Bronchial epithelial cell (primary cell): Measurements from ENCODE around the gene LMX1B. TPM values are rescaled to one million over a fixed set of nuclear protein-coding genes. Genes with fewer than 3 reads are reported as not detected.

Experiments used
- DNase-seq: peaks from one replicate; pipeline ENCODE4 v3.0.0-alpha.2; 2010; ENCODE audit warnings: low read depth
- FAIRE-seq: peaks from 2 replicates; lab custom pipeline; 2011; peaks lifted over from hg19 to GRCh38; lab: Jason Lieb, UNC
- H3K27me3 ChIP-seq: 2 replicates; pipeline ENCODE4 v1.5.1; 2011; ENCODE audit warnings: low read length; ENCODE audit not compliant: control insufficient read depth, insufficient read depth
- H3K36me3 ChIP-seq: 2 replicates; pipeline ENCODE4 v1.5.1; 2011; ENCODE audit warnings: low read length; ENCODE audit not compliant: control insufficient read depth, insufficient read depth
- H3K4me3 ChIP-seq: 2 replicates; pipeline ENCODE4 v1.5.1; 2011; ENCODE audit warnings: mild to moderate bottlenecking, low read depth, low read length, control low read depth
- CTCF ChIP-seq: IDR thresholded peaks from 2 replicates; pipeline ENCODE4 v1.5.1; 2011; ENCODE audit warnings: mild to moderate bottlenecking, moderate library complexity, low read length, control low read depth, inconsistent platforms; ENCODE audit not compliant: insufficient read depth, severe bottlenecking
- total RNA-seq: library from RNA; depleted of rRNA; stranded (reverse); fragments of >200 nt; gene quantifications from 2 replicates; pipeline ENCODE4 v1.2.1, GENCODE V29; 2014

LMX1B gene
- total RNA-seq, 1 donor from 2014 or later: not detected

DNA sequence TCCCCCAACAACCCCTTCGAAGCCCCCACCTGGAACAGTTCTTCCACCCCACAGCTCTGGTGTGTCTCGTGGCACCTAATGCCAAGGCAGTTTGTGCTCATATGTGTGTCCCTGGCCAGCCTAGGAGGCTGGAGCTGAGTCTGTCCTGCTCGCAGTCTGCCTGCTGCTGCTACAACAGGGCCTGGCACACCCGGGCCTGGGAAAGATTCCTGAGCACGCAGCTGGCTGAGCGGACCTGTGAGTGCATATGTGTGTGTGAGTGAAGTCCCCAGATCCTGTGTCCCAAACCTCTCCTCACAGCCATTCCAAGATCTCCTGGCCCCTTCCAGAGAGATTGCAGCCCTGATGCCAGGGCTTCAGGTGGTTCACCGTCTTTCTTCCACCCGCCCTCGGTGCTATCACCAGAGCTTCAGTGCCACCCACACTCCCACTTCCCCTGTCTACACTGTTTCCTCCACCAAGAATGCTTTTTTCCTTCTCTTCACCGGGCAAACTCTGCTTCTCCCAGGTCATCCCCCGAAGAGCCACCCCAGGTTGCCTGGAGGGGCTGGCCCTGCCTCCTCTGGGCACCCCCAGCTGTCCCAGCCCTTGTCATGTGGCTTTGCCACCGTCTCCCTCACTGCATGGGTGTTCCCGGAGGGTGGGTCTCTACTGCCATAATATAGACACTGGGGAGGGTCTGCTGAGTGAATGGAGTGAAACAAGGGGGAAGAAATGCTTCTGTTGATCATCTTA lies 28.4 kb downstream of the LMX1B start:
- DNase-seq: no peak
- H3K27me3 ChIP-seq: peaks cover 37% of the 10 kb centered on the region
- H3K4me3 ChIP-seq: no peak overlapping the region
- FAIRE-seq: no peak
- TF ChIP-seq CTCF: no peak
- no peaks in the 10 kb centered on the region for H3K36me3 ChIP-seq

- TF ChIP-seq CTCF: no peak
- peaks cover 43% of the 10 kb centered on the region for H3K27me3 ChIP-seq
- H3K36me3 ChIP-seq: no peaks in the 10 kb centered on the region
- FAIRE-seq (no peak), DNase-seq (no peak)
- no peak overlapping the region for H3K4me3 ChIP-seq
These were observed 29.1 kb downstream of the LMX1B start for GRCh38 chr9:126642839-126643238.

DNA sequence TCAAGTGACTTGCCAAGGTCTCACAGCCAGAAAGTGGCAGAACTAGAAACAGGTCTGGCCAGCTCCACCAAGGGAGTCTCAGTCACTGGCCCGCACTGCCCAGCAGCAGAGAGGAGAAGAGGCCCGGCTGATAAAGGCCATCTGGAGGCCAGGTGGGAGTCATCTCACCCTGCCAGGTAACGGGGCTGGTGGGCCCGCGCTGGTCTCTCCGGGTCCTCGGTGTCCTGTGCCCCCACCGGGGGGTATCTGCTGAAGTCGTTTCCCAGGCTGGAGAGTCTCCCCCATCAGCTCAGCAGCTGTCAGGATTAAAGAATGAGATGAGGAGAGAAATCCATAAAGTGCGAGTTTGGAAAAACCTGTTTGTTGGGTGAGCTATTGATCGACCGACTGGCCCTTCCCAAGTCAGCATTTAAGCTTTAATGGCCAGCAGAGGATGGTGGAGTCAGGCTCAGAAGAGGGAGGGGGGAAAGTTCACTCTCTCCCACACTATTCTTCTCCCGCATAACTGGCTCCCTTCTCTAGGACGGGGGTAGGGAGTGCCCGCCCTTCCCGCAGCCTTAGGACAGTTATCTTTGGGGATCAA lies 30.3 kb downstream of the LMX1B start:
- FAIRE-seq (no peak), DNase-seq (no peak)
- Histone ChIP-seq H3K4me3 (no peak overlapping the region), H3K27me3 (peaks cover 41% of the 10 kb centered on the region), H3K36me3 (no peaks in the 10 kb centered on the region)
- no peak for TF ChIP-seq CTCF

- no peak for TF ChIP-seq CTCF
- H3K36me3 ChIP-seq: no peaks in the 10 kb centered on the region
- no peak for FAIRE-seq
- DNase-seq: no peak
- no peak overlapping the region for H3K4me3 ChIP-seq
- peaks cover 45% of the 10 kb centered on the region for H3K27me3 ChIP-seq
These were observed 32.4 kb downstream of the LMX1B start for GRCh38 chr9:126646162-126646561.

GRCh38 chr9:126647585-126648411 lies 34.1 kb downstream of the LMX1B start:
- TF ChIP-seq CTCF: no peak
- no peak for FAIRE-seq
- no peaks in the 10 kb centered on the region for H3K36me3 ChIP-seq
- peaks cover 52% of the 10 kb centered on the region for H3K27me3 ChIP-seq
- DNase-seq: no peak
- no peak overlapping the region for H3K4me3 ChIP-seq
